Suprapubic skin (tissue), 4 donors: ENCODE data around the gene INF2. TPM values are rescaled to one million over a fixed set of nuclear protein-coding genes. Genes with fewer than 3 reads are reported as not detected.
A peak's percentile ranks its signal among the peaks of the same experiment; 100 is the strongest.

Experiments used
- DNase-seq, 2 donors: peaks; one replicate each; pipeline ENCODE4 v3.0.0-alpha.2; 2019; ENCODE audit warnings: low spot score in 2 of 2
- H3K27ac ChIP-seq: fragments of 200-600 bp; sonication (generic); one replicate; pipeline ENCODE4 v1.5.1; 2019
- H3K27me3 ChIP-seq: fragments of 200-600 bp; sonication (generic); one replicate; pipeline ENCODE4 v1.5.1; 2019
- H3K36me3 ChIP-seq: fragments of 200-600 bp; sonication (generic); one replicate; pipeline ENCODE4 v1.5.1; 2019
- H3K4me1 ChIP-seq: fragments of 200-600 bp; sonication (generic); one replicate; pipeline ENCODE4 v1.5.1; 2019
- H3K4me3 ChIP-seq: fragments of 200-600 bp; sonication (generic); one replicate; pipeline ENCODE4 v1.5.1; 2019; ENCODE audit warnings: mild to moderate bottlenecking
- H3K9me3 ChIP-seq: fragments of 200-600 bp; sonication (generic); one replicate; pipeline ENCODE4 v1.5.1; 2019
- EP300 ChIP-seq: sonication (generic); formaldehyde crosslinking; IDR thresholded peaks from one replicate; pipeline ENCODE4 v1.6.1; 2017; ENCODE audit warnings: antibody characterized with exemption
- POLR2A ChIP-seq, 2 donors: fragments of 450-650 bp; IDR thresholded peaks; one replicate each; pipeline ENCODE4 v1.6.1; 2017; ENCODE audit warnings: antibody characterized with exemption in 2 of 2, mild to moderate bottlenecking in 2 of 2, moderate library complexity in 2 of 2
- POLR2AphosphoS5 ChIP-seq, 3 donors: sonication (generic); formaldehyde crosslinking; IDR thresholded peaks; one replicate each; pipeline ENCODE4 v1.6.1; 2017; ENCODE audit warnings: antibody characterized with exemption in 3 of 3
- WGBS: methylation state at CpG from one replicate; pipeline ENCODE4 v1.1.5; 2018; 5-methylcytosine and 5-hydroxymethylcytosine counted together
- total RNA-seq, 4 donors: library from RNA; depleted of rRNA; stranded (reverse); fragments of >200 nt; gene quantifications; one replicate each; pipeline ENCODE4 v1.1.0, GENCODE V29; 2016
- TF ChIP-seq, protein P1 (sequence below), 2 donors: fragments of 200-600 bp in 1 of 2; fragments of 450-650 bp in 1 of 2; sonication (generic) in 1 of 2; IDR thresholded peaks; one replicate each; pipeline ENCODE4 v1.5.1; 2016 to 2019; ENCODE audit warnings: antibody characterized with exemption in 2 of 2, mild to moderate bottlenecking in 1 of 2, moderate library complexity in 1 of 2

INF2 gene
- total RNA-seq, 4 donors from 2014 or later: 52.1 to 126 (median 81.8) TPM

DNA sequence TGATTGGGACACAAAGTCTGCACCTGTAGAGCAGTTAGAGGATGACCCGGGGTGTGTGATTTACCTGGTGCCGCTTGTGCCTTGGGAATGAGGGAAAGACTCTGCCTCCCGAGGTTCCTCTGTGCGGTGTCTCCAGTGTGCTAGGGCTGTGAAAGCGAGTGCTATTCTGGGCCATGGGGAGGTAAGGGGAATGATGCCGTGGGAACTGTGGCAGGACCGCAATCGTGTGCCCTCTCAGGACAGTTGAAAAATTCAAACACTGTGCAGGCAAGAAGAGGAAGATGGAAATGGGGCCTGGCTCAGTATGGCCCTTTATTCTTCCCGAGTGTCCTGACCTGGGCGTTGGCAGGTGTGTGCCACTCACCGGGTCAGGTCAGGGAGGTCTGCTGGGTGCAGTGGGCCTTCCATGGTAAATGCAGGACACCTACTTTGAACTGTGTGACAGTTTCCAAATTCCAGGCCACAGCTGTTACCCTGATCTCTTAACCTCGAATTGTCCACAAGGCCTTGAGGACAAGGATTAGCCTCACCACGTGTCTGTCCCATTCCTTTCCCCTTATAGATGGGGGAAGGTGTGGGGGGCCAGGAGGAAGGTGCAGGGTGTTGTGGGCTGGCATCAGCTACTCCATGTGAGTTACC, 64.9 kb downstream of the INF2 start:
- Histone ChIP-seq H3K36me3 (peaks cover 41% of the 10 kb centered on the region), H3K9me3 (no peaks in the 10 kb centered on the region), H3K27ac (no peak overlapping the region), H3K4me1 (peaks cover 34% of the 10 kb centered on the region), H3K27me3 (no peaks in the 10 kb centered on the region), H3K4me3 (peak overlapping the region; percentile 89)
- 63% methylated on average over 13 of the region's 13 CpGs for WGBS
- DNase-seq: no peak
- no peak for TF ChIP-seq POLR2AphosphoS5 (IDR thresholded peaks at IDR 0.05)
- TF ChIP-seq, protein P1, sequence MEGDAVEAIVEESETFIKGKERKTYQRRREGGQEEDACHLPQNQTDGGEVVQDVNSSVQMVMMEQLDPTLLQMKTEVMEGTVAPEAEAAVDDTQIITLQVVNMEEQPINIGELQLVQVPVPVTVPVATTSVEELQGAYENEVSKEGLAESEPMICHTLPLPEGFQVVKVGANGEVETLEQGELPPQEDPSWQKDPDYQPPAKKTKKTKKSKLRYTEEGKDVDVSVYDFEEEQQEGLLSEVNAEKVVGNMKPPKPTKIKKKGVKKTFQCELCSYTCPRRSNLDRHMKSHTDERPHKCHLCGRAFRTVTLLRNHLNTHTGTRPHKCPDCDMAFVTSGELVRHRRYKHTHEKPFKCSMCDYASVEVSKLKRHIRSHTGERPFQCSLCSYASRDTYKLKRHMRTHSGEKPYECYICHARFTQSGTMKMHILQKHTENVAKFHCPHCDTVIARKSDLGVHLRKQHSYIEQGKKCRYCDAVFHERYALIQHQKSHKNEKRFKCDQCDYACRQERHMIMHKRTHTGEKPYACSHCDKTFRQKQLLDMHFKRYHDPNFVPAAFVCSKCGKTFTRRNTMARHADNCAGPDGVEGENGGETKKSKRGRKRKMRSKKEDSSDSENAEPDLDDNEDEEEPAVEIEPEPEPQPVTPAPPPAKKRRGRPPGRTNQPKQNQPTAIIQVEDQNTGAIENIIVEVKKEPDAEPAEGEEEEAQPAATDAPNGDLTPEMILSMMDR (IDR thresholded peaks at IDR 0.05): no peak
- no peak for TF ChIP-seq POLR2A (IDR thresholded peaks at IDR 0.05)
- no peak for TF ChIP-seq EP300

DNA sequence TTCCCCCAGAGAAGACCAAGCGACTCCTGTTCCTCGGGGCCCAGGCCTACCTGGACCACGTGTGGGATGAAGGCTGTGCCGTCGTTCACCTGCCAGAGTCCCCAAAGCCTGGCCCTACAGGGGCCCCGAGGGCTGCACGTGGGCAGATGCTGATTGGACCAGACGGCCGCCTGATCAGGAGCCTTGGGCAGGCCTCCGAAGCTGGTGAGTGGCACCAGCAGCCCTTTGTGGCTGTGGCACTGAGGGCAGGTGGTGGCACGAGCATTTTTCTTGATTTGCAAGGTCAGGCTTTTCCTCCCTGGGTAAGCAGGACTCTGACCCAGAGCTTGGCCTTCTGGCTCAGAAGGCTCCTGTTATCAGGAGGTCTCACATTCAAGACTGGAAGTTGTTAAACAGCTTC, 66.2 kb downstream of the INF2 start:
- H3K27ac ChIP-seq: no peak overlapping the region
- no peak overlapping the region for H3K4me3 ChIP-seq
- no peaks in the 10 kb centered on the region for H3K9me3 ChIP-seq
- H3K4me1 ChIP-seq: peaks cover 29% of the 10 kb centered on the region
- DNase-seq: no peak
- no peaks in the 10 kb centered on the region for H3K27me3 ChIP-seq
- TF ChIP-seq POLR2AphosphoS5 (IDR thresholded peaks at IDR 0.05) (no peak), EP300 (no peak), POLR2A (IDR thresholded peaks at IDR 0.05) (no peak)
- TF ChIP-seq, protein P1 (IDR thresholded peaks at IDR 0.05): no peak
- 93% methylated on average over 8 of the region's 11 CpGs for WGBS
- peaks cover 53% of the 10 kb centered on the region for H3K36me3 ChIP-seq

DNA sequence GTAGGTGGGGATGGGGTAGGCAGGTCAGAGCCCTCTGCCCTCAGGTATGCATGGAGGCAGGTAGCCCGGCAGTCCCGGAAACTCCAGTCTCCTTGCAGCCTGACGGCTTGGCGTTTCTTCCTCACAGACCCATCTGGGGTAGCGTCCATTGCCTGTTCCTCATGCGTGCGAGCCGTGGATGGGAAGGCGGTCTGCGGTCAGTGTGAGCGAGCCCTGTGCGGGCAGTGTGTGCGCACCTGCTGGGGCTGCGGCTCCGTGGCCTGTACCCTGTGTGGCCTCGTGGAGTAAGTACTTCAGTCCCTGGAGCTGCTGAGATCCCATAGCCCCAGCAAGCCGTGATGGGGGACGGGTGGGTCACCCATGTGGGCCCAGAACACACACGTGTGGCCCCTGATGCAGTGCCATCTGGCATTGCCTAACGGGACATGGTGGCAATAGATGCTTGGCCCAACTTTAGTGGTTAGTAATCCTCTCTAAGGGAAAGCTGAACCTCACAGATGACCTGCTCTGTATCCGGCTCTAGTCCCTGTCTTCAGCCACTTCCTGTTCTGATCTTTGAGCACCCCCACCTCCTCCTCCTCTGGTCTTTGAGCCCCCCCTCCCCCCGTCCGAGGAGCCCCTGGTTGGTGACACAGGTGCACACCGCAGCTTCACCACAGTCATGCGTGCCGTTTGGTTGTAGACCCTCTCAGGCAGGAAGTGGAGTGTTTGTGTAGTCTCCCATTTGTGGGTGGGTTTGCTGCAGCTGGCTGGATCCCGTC, 67.2 kb downstream of the INF2 start:
- no peaks in the 10 kb centered on the region for H3K9me3 ChIP-seq
- H3K27me3 ChIP-seq: no peaks in the 10 kb centered on the region
- H3K27ac ChIP-seq: no peak overlapping the region
- peaks cover 28% of the 10 kb centered on the region for H3K4me1 ChIP-seq
- TF ChIP-seq EP300 (no peak), POLR2AphosphoS5 (IDR thresholded peaks at IDR 0.05) (no peak), POLR2A (IDR thresholded peaks at IDR 0.05) (no peak)
- TF ChIP-seq, protein P1 (IDR thresholded peaks at IDR 0.05): no peak
- H3K36me3 ChIP-seq: peaks cover 60% of the 10 kb centered on the region
- WGBS: 79% methylated on average over 23 of the region's 27 CpGs
- no peak for DNase-seq
- no peak overlapping the region for H3K4me3 ChIP-seq

DNA sequence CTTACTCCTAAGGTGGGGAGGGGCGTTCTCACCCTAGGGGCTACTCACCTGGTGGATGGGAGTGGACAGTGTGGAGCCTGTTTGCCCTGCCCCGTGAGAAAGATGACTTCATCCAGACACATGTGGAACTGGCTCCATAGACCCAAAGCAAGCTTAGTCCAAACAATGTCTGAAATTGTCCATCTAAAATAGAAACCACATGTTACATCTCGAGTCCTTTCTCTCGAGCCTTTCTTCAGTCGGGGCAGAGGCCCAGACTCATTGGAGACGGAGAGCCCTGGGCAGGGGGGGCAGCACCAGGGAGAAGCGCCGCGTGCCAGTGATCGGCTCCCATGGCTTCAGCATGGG, 67.8 kb downstream of the INF2 start:
- Histone ChIP-seq H3K27ac (no peak overlapping the region), H3K9me3 (no peaks in the 10 kb centered on the region), H3K36me3 (peaks cover 60% of the 10 kb centered on the region), H3K4me3 (no peak overlapping the region), H3K4me1 (peaks cover 22% of the 10 kb centered on the region), H3K27me3 (no peaks in the 10 kb centered on the region)
- no peak for TF ChIP-seq POLR2AphosphoS5 (IDR thresholded peaks at IDR 0.05)
- TF ChIP-seq POLR2A (IDR thresholded peaks at IDR 0.05): no peak
- 68% methylated on average over 10 of the region's 10 CpGs for WGBS
- DNase-seq: no peak

DNA sequence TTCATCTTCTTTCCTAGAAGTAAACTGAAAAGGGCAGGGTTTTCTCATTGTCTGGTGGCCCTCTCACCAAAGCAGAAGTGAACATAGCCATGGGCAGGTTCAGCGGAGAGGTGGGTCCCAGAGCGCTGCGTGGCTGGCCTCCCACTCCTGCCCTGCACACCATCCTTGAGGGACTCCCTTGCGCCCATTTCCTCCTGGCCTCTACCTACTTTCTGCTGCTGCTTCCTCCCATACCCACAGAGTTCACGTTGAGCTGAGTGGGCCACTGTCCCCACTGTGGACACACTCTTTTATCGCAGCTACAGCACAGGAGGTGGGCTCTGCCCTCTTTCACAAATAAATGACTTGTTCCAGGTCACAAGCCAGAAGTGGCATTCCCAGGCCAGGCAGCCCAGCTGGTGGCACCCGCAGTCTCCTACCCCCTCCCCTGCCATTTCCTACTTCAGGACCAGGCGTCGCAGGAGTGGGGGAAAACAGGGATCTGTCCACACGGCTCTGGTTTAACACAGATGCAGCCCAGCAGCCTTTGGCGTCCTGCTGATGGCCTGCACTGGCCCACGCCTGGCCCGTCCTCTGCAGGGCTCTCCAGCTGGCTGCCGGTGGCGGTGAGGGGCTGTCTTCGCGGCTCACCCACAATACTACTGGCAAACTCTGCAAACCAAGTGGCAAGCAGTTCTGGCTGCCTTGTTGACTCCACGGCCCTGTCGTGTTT, 68.4 kb downstream of the INF2 start:
- no peak overlapping the region for H3K4me3 ChIP-seq
- H3K27me3 ChIP-seq: no peaks in the 10 kb centered on the region
- TF ChIP-seq, protein P1 (IDR thresholded peaks at IDR 0.05): no peak
- no peak for TF ChIP-seq POLR2AphosphoS5 (IDR thresholded peaks at IDR 0.05)
- TF ChIP-seq EP300: no peak
- TF ChIP-seq POLR2A (IDR thresholded peaks at IDR 0.05): no peak
- H3K4me1 ChIP-seq: peaks cover 21% of the 10 kb centered on the region
- 91% methylated on average over 13 of the region's 19 CpGs for WGBS
- peaks cover 60% of the 10 kb centered on the region for H3K36me3 ChIP-seq
- H3K9me3 ChIP-seq: no peaks in the 10 kb centered on the region
- DNase-seq: no peak
- H3K27ac ChIP-seq: no peak overlapping the region
